ENCODE measurements around the gene CFDP1.
"Not testable (repeated sequence)": the region's sequence is repeated elsewhere in the genome, so short reads cannot be mapped to it uniquely, and the experiment has no call there.

Gene CFDP1

GRCh38 chr16:75461575-75461974 is 28.3 kb upstream of the CFDP1 start:
- TF ChIP-seq Cebpa-rat (IDR thresholded peaks at IDR 0.05), result no peak
- Histone ChIP-seq H3K36me3 (peaks cover 6 to 33% (median 24%) of the 10 kb centered on the region in 11 experiments; a peak in 13 of 22 replicates), H3K9ac (no peak overlapping the region), H4K20me1 (peaks cover 58 to 76% (median 73%) of the 10 kb centered on the region in 11 experiments; a peak in 21 of 22 replicates), H3K4me1 (peaks cover 18 to 52% (median 43%) of the 10 kb centered on the region in 10 experiments), H3K9me3 (replicated peaks in 1 of 11) (no peaks in the 10 kb centered on the region), H3K4me2 (peak overlapping the region in 8 of 11 experiments; percentile 4 to 98 (median 92); a peak in 7 of 22 replicates), H3K27ac (no peak overlapping the region), H3K4me3 (no peak overlapping the region), H3K27me3 (no peaks in the 10 kb centered on the region)

- H3K4me1 ChIP-seq, result peaks cover 18 to 64% (median 55%) of the 10 kb centered on the region in 10 experiments
- H3K27ac ChIP-seq, result no peak overlapping the region
- no peak for TF ChIP-seq Cebpa-rat (IDR thresholded peaks at IDR 0.05)
- peak overlapping the region in 4 of 11 experiments; percentile 18 to 43 (median 31); a peak in 4 of 22 replicates for H3K4me2 ChIP-seq
- H3K9ac ChIP-seq, result no peak overlapping the region
- no peaks in the 10 kb centered on the region for H3K27me3 ChIP-seq
- H3K4me3 ChIP-seq, result no peak overlapping the region
- no peaks in the 10 kb centered on the region for H3K9me3 ChIP-seq (replicated peaks in 1 of 11)
- peaks cover 6 to 33% (median 24%) of the 10 kb centered on the region in 11 experiments; a peak in 13 of 22 replicates for H3K36me3 ChIP-seq
- H4K20me1 ChIP-seq, result peaks cover 69 to 87% (median 85%) of the 10 kb centered on the region in 11 experiments; a peak in 21 of 22 replicates
These were observed 27.1 kb upstream of the CFDP1 start for GRCh38 chr16:75460446-75460845.

- peaks cover 77 to 95% (median 92%) of the 10 kb centered on the region in 11 experiments; a peak in 21 of 22 replicates for H4K20me1 ChIP-seq
These were observed 26.4 kb upstream of the CFDP1 start for GRCh38 chr16:75459691-75460090.

GRCh38 chr16:75458439-75458838 is 25.1 kb upstream of the CFDP1 start:
- Histone ChIP-seq H4K20me1 (peaks cover 84 to 100% (median 98%) of the 10 kb centered on the region in 11 experiments; a peak in 21 of 22 replicates), H3K4me2 (no peak overlapping the region), H3K9ac (no peak overlapping the region), H3K4me3 (no peak overlapping the region), H3K4me1 (peaks cover 14 to 82% (median 70%) of the 10 kb centered on the region in 10 experiments), H3K36me3 (peaks cover 6 to 33% (median 24%) of the 10 kb centered on the region in 11 experiments; a peak in 13 of 22 replicates), H3K27me3 (no peaks in the 10 kb centered on the region), H3K9me3 (replicated peaks in 1 of 11) (no peaks in the 10 kb centered on the region), H3K27ac (no peak overlapping the region)
- no peak for TF ChIP-seq Cebpa-rat (IDR thresholded peaks at IDR 0.05)

More at GRCh38 chr16:75459691-75460090, 26.4 kb upstream of the CFDP1 start:
- no peak overlapping the region for H3K4me3 ChIP-seq
- H3K27ac ChIP-seq, result no peak overlapping the region
- no peaks in the 10 kb centered on the region for H3K27me3 ChIP-seq
- no peak for TF ChIP-seq Cebpa-rat (IDR thresholded peaks at IDR 0.05)
- no peak overlapping the region for H3K9ac ChIP-seq
- peaks cover 14 to 71% (median 61%) of the 10 kb centered on the region in 10 experiments for H3K4me1 ChIP-seq
- H3K36me3 ChIP-seq, result peaks cover 6 to 33% (median 24%) of the 10 kb centered on the region in 11 experiments; a peak in 13 of 22 replicates
- H3K9me3 ChIP-seq (replicated peaks in 1 of 11), result no peaks in the 10 kb centered on the region
- peak overlapping the region in 7 of 11 experiments; percentile 18 to 43 (median 41); a peak in 10 of 22 replicates for H3K4me2 ChIP-seq

- Histone ChIP-seq H4K20me1 (peaks cover 87 to 100% (median 99%) of the 10 kb centered on the region in 11 experiments; a peak in 21 of 22 replicates), H3K9ac (no peak overlapping the region), H3K4me3 (no peak overlapping the region), H3K36me3 (peaks cover 6 to 34% (median 25%) of the 10 kb centered on the region in 11 experiments; a peak in 16 of 22 replicates), H3K27me3 (no peaks in the 10 kb centered on the region), H3K27ac (no peak overlapping the region), H3K4me2 (no peak overlapping the region), H3K9me3 (replicated peaks in 1 of 11) (no peaks in the 10 kb centered on the region), H3K4me1 (peaks cover 13 to 78% (median 66%) of the 10 kb centered on the region in 10 experiments)
- TF ChIP-seq Cebpa-rat (IDR thresholded peaks at IDR 0.05), result no peak
These were observed 24.7 kb upstream of the CFDP1 start for GRCh38 chr16:75458029-75458428.

GRCh38 chr16:75457485-75458021 is 24.2 kb upstream of the CFDP1 start:
- peaks cover 89 to 100% (median 100%) of the 10 kb centered on the region in 11 experiments; a peak in 21 of 22 replicates for H4K20me1 ChIP-seq
- H3K4me1 ChIP-seq, result peaks cover 8 to 73% (median 61%) of the 10 kb centered on the region in 10 experiments
- no peak overlapping the region for H3K4me3 ChIP-seq
- H3K4me2 ChIP-seq, result peak overlapping the region in 1 of 11 experiments; percentile 15; a peak in 1 of 22 replicates
- H3K36me3 ChIP-seq, result peaks cover 8 to 39% (median 29%) of the 10 kb centered on the region in 11 experiments; a peak in 20 of 22 replicates
- no peaks in the 10 kb centered on the region for H3K27me3 ChIP-seq
- no peaks in the 10 kb centered on the region for H3K9me3 ChIP-seq (replicated peaks in 1 of 11)
- TF ChIP-seq Cebpa-rat (IDR thresholded peaks at IDR 0.05), result no peak
- H3K27ac ChIP-seq, result no peak overlapping the region
- H3K9ac ChIP-seq, result no peak overlapping the region

- H4K20me1 ChIP-seq, result peaks cover 88 to 100% (median 99%) of the 10 kb centered on the region in 11 experiments; a peak in 21 of 22 replicates
- no peak for TF ChIP-seq Cebpa-rat (IDR thresholded peaks at IDR 0.05)
- H3K27me3 ChIP-seq, result no peaks in the 10 kb centered on the region
- peaks cover 2 to 67% (median 55%) of the 10 kb centered on the region in 10 experiments; a peak in 18 of 20 replicates for H3K4me1 ChIP-seq
- H3K4me3 ChIP-seq, result no peak overlapping the region
- no peaks in the 10 kb centered on the region for H3K9me3 ChIP-seq (replicated peaks in 1 of 11)
- H3K27ac ChIP-seq, result no peak overlapping the region
- H3K9ac ChIP-seq, result no peak overlapping the region
- H3K36me3 ChIP-seq, result peaks cover 11 to 45% (median 32%) of the 10 kb centered on the region in 11 experiments; a peak in 20 of 22 replicates
- peak overlapping the region in 3 of 11 experiments; percentile 0 to 15 (median 11); a peak in 1 of 22 replicates for H3K4me2 ChIP-seq
These were observed 23.7 kb upstream of the CFDP1 start for GRCh38 chr16:75456971-75457370.

- not testable (repeated sequence) for H3K4me3 ChIP-seq, H3K27ac ChIP-seq
- H3K36me3 ChIP-seq, result peaks cover 15 to 50% (median 34%) of the 10 kb centered on the region in 11 experiments
These were observed 23.2 kb upstream of the CFDP1 start for GRCh38 chr16:75456486-75456885.

GRCh38 chr16:75455677-75456076 is 22.4 kb upstream of the CFDP1 start:
- Histone ChIP-seq H3K4me1 (peaks cover 0 to 58% (median 52%) of the 10 kb centered on the region in 10 experiments; a peak in 16 of 20 replicates), H3K9me3 (replicated peaks in 1 of 11) (no peaks in the 10 kb centered on the region), H3K4me3 (no peak overlapping the region), H3K27ac (no peak overlapping the region), H3K36me3 (peaks cover 23 to 51% (median 35%) of the 10 kb centered on the region in 11 experiments), H3K4me2 (peak overlapping the region in 7 of 11 experiments; percentile 3 to 64 (median 22); a peak in 8 of 22 replicates), H3K9ac (no peak overlapping the region), H3K27me3 (no peaks in the 10 kb centered on the region), H4K20me1 (peaks cover 81 to 100% (median 97%) of the 10 kb centered on the region in 11 experiments; a peak in 21 of 22 replicates)
- no peak for TF ChIP-seq Cebpa-rat (IDR thresholded peaks at IDR 0.05)

More at GRCh38 chr16:75456486-75456885, 23.2 kb upstream of the CFDP1 start:
- H3K4me2 ChIP-seq, result peak overlapping the region in 4 of 11 experiments; percentile 0 to 59 (median 7); a peak in 5 of 22 replicates
- H3K27me3 ChIP-seq; H3K9ac ChIP-seq; H3K9me3 ChIP-seq (replicated peaks in 1 of 11): not testable (repeated sequence)
- peaks cover 89 to 100% (median 98%) of the 10 kb centered on the region in 11 experiments; a peak in 21 of 22 replicates for H4K20me1 ChIP-seq
- peaks cover 0 to 63% (median 53%) of the 10 kb centered on the region in 10 experiments; a peak in 17 of 20 replicates for H3K4me1 ChIP-seq

Data from BLaER1 treated with 17β-estradiol and CSF1 and Interleukin-3, amounts not matched to agents 10 nM and 100 nM (cell line).